HG03135 (cell line): ENCODE results near the gene TMPRSS5.

ENCODE experiments used
- ATAC-seq: cut with Tn5 transposase; IDR thresholded peaks from one replicate; pipeline ENCODE4 v1.9.1; 2021; ENCODE audit warnings: mild to moderate bottlenecking, moderate library complexity; ENCODE audit not compliant: unreplicated experiment

The TMPRSS5 gene

GRCh38 chr11:113670149-113670830, 35.8 kb downstream of the TMPRSS5 start:
- ATAC-seq: no peak

DNA sequence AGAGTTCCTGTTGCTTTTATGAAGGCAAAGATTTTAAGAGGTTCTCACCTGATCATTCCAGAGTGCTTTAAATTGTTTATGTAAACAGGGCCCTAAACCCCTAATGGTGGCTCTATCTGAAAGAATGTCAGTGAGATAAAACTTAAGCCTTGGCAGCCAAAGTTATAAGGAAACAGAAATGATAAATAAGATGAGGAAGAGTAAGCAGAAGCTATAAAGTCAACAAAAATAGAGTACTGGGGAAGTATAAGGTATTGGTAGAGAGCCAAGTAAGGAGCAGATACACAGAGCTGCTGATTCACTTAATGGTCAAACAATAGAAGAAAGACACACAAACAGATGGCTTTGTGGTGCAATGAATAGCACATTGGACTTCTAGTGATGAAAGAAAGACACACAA, 37.9 kb downstream of the TMPRSS5 start:
- ATAC-seq: no peak

DNA sequence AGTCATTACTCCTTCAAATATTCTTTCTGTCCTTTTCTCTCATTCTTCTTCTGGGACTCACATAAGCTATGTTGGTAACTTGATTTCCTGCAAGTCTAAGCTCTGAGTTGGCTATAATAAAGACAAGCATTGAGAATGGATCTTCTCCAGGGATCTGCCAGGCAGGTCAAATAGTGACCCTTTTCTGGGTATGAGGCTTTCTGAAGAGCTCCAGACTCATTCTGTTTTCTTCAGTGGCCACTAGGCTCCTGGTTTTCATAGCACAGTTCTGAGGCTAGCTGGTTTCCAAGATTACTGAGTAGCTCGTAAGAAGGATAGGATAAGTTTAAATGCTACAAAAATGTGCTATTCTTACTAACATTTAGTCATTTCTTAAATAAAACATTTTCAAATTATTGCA, 38.3 kb downstream of the TMPRSS5 start:
- no peak for ATAC-seq

DNA sequence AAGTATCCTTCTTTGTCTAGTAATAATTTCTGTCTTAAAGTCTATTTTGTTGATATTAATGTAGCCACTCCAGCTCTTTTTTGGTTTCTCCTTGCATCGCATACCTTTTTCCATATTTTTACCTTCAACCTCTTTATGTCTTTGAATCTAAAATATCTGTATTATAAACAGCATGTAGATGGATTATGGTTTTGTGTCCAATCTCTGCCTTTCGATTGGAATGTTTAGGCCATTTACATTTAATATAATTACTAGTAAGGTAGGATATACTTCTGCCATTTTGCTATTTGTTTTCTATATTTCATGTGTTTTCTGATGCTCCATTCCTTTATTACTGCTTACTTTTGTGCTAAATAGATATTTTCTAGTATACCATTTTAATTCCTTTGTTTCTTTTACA, 39.5 kb downstream of the TMPRSS5 start:
- ATAC-seq: no peak

DNA sequence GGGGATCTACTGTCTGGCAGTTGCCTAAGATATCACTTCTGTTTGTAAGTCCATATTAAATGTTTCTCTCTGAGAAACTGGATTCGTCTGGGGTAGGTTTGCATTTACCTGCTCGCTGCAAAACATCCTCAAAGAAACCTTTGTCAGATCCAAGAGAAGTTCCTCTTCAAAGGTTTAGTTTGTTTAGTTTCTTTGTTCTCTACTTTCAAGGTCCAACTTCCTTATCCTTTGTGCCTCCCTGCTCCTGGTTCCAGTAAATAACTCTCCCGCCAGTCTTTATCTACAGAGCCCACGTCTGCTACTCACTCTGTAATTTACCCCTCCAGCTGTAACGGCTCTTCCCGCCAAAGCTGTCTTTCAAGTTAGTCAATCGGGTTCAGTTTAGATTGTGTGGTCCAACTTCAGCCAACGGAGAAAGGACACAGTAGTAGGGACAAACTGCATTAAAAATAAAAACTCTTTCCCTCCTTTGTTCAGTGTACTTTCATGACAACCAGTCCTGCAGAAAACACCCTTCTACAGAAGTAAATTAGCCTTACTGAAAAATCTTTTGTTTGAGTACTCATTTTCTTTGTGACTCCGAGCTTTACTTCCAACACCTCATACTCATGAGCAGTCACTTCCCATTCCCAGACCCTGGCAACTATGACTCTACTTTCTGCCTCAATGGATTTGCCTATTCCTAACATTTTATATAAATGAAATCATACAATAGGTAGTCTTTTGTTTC, 41.0 kb downstream of the TMPRSS5 start:
- no peak for ATAC-seq

DNA sequence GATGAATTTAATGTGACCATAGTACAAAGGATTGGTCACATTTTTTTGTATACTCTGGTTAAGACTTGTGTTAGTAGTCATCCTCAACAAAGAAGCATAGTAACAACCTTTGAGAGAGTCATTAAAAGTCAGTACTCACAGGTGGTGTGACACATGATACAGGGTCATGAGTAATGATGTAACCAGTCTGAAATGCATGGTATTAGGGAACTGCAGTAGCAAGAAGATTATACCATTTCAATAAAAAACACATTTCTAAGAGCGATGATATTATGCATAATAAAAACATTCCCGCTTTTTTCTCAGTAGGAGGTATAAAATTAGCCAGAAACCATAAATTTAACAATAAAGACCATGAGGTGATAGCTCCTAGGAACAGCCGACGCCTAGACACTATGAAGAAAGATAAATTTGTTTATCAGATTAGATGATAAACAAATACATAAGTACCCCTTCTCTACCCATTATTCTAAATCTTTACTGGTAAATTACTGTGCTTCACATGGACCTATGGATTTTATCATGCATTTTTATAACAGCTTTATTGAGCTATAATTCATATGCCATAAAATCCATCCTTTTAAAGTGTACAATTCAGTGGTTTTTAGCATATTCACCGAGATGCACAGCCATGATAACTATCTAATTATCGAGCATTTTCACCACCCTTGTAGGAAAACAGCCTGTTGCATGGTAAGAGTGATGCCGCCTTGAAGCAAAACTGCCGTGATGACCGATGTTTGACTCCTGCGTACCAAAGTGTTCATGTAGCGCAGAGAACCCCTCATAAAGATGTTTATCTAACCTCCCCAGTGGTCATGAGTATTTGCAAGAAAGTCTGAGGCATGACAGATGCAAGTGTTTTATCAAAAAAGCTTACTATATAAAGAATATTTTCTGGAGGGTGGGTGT, 41.8 kb downstream of the TMPRSS5 start:
- ATAC-seq: no peak

DNA sequence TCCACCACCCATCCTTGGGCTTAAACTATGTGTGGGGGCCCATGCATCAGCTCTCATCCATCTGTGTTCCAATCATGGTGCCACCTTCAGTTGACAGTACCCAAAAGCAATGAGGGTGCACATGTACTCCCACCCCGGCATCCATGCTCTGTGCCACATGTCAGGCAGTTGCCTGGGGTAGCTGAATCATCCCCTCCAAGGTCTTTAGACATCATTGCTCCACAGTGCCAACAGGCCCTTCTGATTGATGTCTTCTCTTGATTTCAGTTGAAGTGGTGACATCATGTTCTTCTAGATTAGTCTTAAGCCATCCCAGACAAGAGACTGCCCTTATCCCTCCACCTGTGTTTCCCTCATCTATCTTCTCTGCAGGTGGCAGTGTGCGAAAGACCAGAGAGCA, 42.5 kb downstream of the TMPRSS5 start:
- ATAC-seq: no peak

GRCh38 chr11:113655771-113656170, 50.3 kb downstream of the TMPRSS5 start:
- ATAC-seq: no peak

DNA sequence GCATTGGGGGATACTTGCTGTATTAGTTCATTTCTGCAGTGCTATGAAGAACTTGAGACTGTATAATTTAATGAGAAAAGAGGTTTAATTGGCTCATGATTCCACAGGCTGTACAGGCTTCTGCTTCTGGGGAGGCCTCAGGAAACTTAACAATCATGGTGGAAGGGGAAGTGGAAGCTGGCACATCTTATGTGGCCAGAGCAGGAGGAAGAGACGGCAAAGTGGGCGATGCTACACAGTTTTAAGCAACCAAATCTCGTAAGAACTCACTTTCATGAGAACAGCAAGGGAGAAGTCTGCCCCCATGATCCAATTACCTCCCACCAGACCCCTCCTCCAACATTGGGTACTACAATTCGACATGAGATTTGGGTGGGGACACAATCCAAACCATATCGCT, 55.1 kb downstream of the TMPRSS5 start:
- no peak for ATAC-seq

DNA sequence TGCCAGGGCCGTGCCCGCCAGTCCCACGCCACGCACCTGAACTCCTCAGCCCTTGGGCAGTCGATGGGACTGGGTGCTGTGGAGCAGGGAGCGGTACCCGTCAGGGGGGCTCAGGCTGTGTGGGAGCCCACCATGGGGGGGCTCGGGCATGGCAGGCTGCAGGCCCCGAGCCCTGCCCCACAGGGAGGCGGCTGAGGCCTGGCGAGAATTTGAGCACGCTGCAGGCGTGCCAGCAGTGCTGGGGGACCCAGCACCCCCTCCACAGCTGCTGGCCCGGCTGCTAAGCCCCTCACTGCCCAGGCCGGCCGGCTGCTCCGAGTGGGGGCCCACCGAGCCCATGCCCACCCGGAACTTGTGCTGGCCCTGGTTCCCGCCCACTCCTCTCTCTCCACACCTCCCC, 56.8 kb downstream of the TMPRSS5 start:
- no peak for ATAC-seq

GRCh38 chr11:113647856-113648255, 58.3 kb downstream of the TMPRSS5 start:
- ATAC-seq: no peak

GRCh38 chr11:113647108-113647507, 59.0 kb downstream of the TMPRSS5 start:
- no peak for ATAC-seq

GRCh38 chr11:113645593-113646349, 60.3 kb downstream of the TMPRSS5 start:
- no peak for ATAC-seq

DNA sequence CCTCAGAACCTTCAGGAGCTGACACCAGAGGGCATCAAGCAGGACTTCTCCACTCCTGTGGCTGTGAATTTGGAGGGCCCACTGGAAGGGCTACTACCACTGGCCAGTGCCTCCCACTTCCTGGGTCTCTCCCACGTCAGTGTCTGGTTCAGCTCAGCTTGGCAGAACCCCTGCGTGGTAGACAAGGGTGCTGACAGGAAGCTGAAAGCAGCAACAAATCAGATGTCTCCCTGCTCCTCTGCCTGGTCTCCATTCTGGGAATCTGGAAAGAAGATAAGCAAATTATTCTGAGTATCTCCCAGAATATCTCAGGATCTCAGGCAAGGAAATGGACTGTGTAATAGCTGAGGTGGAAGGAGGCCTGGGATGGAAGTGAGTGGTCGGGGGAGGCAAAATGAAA, 61.5 kb downstream of the TMPRSS5 start:
- ATAC-seq: no peak

- ATAC-seq: no peak
Observed at GRCh38 chr11:113643701-113644100, 62.4 kb downstream of the TMPRSS5 start.

DNA sequence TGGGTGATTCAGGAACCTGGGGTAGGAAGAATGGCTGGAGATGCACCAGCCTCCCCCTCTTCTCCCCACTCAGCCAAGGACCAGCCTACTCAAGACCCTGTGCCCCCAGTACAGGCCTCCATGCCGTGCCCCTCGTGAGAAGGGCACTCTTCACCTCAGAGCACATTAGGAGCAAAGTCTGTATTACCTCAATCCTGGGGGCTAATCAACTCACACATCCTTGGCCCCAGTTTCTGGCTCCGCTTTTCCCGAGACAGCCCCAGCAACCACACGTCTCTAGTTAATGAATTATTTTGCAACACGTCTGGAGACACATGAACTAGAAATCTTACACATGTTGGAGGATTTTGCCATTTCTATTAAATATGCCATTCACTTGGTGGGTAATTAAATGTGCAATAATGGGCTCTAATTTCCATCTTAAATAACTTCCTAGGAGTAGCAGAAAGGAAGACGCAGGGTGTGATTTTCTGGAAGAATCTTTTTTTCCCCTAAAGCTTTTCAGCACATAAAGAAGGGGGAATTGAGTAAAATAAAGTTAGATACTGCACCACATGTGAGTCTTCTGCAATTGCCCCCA, 63.0 kb downstream of the TMPRSS5 start:
- ATAC-seq: no peak

- no peak for ATAC-seq
Observed at GRCh38 chr11:113642090-113642489, 64.0 kb downstream of the TMPRSS5 start.

GRCh38 chr11:113638376-113638775, 67.7 kb downstream of the TMPRSS5 start:
- no peak for ATAC-seq

DNA sequence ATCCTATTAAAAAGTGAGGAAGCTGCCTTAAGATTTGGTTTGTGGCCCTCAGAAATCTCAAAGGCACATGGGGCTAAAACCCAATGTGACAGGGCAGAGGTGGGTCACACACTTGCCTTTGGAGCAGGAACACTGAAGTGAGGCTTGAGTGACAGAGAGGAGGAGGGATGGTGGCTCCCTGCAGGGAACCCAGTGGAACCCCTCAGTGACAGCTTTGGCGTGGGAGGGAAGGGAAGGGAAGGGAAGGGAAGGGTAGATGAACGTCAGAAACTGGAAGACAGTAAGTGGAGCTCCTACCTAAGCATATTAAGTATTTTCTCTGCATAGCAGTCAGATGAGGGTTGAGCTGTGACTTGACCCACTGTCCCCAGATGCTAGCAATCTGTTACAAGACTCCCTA, 68.5 kb downstream of the TMPRSS5 start:
- no peak for ATAC-seq
